GM21825 (cell line): ENCODE data around the gene TMEM134.

Experiments
- ATAC-seq: cut with Tn5 transposase; IDR thresholded peaks from one replicate; pipeline ENCODE4 v1.9.1; 2021; ENCODE audit warnings: mild to moderate bottlenecking, moderate library complexity; ENCODE audit not compliant: unreplicated experiment

TMEM134 gene

DNA sequence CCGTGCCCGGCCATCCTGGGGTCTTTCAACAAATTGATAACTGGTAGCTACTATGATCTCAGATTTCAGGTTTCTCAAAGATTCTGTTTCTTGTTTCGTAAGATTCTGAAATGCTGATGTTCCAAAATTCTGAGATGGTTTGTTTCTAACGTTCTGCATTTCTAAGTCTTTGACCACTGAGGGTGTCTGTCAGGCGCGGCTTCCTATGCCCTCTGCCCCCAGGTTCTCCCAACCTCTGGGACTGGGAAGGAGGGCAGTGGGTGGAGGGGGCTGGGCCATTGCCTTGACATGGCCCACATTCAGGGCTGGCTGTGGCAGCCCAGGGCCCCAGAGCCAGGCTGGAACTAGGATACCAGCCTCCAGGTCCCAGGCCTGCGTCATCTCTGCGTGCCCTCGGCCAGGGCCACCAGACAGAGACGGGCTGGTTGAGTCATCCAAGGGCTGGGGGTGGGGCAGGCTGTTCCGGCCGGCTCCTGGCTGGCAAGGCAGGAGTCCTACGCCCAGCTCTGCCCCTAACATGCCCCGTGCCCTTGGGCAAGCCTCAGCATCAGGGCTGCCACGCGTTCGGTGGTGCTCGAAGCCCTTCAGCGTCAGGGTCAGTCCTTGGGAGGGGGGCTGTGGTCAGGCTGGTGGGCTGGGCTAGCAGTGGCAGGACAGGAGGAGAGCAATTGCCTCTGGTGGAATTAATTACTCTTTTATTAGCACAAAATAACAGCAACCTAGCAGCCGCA is 5.2 kb downstream of the TMEM134 start:
- ATAC-seq, result no peak

- no peak for ATAC-seq
Observed at GRCh38 chr11:67463186-67463585, 5.9 kb downstream of the TMEM134 start.

DNA sequence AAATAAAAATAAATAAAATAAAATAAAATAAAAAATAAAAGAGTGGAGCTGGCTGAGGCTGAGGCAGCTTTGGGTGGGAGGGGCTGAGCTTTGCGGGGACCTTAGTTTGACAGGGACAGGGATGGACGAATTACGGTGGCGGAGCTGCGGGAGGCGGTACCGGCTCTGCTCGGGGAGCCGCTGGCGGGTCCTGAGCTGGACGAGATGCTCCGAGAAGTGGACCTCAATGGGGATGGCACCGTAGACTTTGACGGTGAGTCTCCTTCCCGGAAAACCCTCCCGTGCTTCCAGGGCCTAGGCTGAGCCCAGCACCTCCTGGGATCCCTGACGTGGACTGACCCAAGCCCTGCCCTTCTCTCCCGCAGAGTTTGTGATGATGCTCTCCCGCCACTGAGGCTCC is 10.8 kb downstream of the TMEM134 start:
- no peak for ATAC-seq

DNA sequence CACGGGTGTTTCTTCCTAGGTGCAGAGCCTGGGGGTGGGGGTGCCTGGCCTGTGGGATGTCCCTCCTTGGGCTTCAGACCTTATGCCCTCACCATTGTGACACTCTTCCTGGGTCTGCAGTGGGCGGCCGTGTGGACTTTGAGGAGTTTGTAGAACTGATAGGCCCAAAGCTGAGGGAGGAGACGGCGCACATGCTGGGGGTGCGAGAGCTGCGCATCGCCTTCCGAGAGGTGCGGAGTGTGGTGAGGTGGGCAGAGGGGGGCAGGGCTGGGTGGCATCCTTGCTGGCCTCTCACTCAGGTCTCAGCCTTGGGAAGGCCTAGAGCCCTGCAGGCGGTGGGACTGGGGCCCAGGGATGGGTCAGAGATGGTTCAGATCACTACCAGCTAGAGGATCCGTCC is 11.6 kb downstream of the TMEM134 start:
- ATAC-seq, result no peak

DNA sequence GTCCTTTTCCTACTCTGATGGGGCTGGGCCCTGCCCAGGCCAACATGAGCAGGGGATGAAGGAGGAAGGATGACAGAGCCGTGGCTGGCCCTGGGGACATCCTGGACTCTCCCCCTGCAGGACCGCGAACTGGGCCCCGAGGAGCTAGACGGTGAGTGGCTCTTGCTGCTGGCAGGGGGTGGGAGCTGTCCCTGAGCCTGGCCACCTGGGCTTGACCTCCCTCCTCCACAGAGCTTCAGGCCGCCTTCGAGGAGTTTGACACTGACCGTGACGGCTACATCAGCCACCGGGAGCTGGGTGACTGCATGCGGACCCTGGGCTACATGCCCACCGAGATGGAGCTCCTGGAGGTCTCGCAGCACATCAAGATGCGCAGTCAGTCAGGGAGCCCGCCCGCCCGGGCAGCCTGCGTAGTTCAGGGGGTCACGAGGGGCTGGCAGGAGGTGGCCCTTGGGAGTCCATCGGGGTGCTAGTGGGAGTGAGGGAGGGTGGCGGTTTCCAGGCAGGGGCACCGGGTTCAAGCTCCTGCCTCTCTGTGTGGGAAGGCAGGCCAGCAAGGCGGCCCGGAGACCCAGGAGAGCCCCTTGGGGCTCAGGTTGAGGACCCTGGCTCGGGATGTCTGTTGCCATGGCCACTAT is 12.9 kb downstream of the TMEM134 start:
- ATAC-seq, result no peak

DNA sequence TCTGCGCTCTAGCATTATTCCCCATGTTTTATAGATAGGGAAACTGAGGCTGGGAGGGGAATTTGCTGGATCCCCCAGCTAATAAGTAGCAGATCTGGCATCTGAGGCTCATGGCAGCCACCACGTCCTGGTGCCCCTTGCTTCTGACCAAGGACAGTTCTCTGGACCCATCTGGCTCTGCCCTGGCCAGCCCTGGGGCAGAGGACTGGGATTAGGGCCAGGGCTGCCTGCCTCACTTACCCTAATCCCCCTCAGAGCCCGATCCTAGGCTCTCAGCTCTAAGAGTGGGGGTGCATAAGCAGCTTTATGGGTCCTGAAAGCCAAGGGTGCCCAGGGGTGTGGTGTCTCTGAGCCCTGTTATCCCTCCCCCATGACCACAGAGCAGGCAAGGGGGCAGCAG is 14.0 kb downstream of the TMEM134 start, which contains the start of gene CABP4:
CABP4 (plus strand) TSS at position 301 of the 400 bp plus-strand sequence; CDS start at position 371, 70 bp downstream.
- ATAC-seq, result no peak

- no peak for ATAC-seq
Observed at GRCh38 chr11:67453816-67454732, 15.0 kb downstream of the TMEM134 start.

DNA sequence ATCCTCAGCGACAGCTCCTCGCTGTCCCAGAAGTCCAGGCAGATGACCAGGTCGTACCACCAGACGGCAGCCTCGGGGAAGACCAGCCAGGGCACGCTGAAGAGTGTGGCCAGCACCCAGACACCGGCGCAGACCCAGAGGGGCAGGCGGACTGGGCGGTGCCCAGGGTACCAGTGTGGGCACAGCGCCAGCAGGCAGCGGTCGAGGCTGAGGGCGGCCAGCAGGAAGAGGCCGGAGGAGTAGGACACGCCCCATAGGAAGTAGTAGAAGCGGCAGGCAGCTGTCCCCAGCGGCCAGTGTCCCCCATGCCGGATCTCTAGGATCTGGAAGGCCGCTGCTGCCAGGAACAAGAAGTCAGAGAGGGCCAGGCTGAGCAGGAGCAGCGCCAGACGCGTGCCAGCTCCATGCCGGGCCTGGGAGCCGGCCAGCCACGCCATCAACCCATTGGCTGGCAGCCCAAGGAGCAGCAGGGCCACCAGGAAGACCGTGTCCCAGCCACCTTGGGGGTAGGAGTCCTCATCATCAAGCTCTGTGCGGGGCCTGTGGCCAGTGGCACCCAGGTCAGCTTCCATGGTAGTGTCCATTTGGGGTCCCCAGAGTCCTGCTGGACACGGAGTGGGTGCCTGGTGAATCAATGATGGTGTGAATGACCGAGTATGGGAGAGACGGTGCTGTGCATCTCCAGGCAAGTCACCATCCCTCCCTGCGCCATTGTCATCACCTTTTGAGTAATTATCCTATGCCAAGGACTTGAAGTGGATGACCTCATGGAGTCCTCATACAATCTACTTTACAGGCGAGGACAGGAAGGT is 16.7 kb downstream of the TMEM134 start, which contains the start of gene GPR152:
GPR152 (minus strand) TSS at position 589 of the 812 bp plus-strand sequence; CDS start at position 584, 5 bp downstream.
- ATAC-seq, result no peak

DNA sequence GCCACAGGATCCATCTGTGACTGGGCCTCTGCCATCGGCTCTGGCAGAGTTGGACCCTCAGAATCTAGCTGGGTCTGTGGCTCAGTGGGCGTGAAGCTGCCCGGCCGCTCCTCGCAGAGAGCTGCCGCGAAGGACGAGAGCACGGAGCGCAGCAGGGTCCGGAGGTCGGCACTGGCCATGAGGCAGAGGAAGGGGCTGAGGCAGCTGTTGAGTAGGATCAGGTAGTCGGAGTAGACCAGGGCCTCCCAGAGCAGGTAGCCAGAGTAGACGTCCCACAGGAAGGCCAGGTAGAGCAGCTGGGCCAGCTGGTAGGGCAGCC is 17.4 kb downstream of the TMEM134 start:
- no peak for ATAC-seq

GRCh38 chr11:67450796-67451657 is 18.0 kb downstream of the TMEM134 start:
- ATAC-seq, result no peak

DNA sequence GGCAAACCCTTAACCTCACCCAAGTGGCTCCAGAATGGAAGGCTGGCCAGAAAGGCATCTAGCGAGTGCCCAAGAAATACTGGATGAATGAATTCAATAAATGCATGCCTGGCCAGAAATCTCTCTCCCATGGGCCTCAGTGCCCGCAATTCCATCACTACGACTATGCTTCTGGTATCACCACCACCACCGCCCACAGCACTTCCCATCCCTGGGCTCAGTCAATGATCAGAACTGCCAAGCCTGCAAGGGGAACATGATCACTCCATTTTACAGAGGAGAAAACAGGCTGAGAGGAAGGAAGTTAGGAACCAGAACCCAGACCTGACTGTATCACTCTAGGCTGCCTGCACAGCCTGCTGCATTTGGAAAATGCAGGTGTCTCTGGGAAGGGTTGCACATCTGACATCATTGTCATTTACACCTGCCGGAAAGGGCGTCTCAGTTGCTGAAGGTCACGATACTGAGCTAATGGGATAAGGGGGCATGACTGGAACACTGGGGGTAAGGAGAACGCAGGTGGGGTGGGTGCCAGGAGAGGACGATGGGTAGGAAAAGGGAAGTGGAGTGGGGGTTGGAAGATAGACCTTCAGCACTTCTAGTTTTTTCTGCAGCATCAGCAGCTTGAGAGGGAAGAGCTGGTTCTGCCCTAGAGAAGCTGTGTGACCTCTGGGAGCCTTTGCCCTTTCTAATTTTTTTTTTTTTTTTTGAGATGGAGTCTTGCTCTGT is 19.8 kb downstream of the TMEM134 start:
- ATAC-seq, result no peak

DNA sequence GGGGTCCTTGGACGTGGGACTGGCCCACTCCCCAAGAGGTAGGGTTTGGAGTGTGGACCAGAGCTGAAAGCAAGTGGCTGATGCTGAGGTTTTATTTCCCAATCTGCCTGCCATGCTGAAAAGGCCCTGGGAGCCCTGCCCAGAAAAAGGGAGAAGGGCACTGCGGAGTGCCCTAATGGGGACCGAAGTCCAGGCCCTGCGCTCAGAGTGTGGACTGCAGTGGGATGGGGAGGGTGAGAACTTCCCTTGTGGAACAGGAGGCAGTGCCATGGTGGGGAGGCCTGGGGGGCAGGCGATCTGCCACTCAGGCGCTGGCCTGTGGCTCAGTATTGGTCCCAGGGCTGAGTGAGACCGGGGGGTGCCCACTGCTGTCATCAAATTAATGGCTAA is 20.8 kb downstream of the TMEM134 start:
- ATAC-seq, result no peak

DNA sequence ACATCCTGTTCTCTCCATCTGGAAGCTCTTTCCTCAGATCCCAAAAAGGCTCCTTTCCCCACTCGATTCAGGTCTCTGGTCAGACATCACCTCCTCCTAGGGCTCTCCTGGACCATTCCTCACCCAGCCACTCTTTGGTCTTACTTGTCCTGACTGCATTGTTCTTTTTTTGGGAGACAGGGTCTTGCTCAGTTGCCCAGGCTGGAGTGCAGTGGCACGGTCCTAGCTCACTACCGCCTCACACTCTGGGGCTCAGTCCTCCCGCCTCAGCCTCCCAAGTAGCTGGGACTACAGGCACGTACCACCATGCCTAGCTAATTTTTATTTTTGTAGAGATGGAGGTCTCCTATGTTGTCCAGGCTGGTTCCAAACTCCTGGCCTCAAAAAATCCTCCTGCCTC is 23.5 kb downstream of the TMEM134 start:
- ATAC-seq, result no peak

DNA sequence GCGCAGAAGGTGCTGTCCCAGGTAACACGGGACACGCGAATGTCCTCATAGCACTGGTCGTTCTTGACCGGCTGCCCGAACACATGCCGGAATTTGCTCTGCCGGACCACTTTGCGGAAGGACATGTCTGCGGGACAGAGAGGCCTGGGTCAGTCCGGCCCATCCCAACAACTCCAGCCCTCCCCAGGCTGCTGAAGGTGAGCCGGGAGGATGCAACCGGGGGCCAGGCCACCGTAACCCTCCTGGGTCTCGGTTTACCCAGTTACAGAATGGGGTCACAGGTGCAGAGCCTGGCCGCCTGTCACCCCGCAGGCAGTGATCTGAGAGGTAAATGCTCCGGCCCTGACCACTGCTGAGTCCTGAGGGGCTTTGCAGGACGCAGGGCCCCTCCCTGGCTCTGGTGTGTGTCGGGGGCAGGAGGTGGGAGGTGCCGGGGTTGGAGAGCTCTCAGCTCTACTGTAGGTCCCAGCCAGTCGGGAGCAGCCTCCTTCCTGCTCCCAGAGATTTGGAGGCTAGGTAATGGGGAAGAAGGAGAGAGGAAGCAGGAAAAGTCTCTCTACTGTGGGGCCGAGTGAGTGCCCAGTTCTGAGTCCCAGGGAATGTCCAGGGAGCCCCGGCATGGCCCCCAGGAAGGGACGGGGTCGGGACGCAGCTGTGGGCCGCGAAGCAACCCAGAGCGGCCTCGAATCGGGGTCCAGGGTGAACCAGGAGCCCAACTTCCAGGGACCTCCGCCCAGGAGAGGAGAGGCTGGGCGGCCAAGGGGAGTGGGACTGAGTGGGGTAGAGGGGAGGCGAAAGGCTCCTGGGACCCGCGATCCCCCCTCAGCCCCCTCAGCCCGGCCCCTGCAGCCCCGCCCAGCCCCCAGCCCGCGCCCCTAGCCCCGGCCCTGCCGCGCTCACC is 26.3 kb downstream of the TMEM134 start:
- ATAC-seq, result no peak

DNA sequence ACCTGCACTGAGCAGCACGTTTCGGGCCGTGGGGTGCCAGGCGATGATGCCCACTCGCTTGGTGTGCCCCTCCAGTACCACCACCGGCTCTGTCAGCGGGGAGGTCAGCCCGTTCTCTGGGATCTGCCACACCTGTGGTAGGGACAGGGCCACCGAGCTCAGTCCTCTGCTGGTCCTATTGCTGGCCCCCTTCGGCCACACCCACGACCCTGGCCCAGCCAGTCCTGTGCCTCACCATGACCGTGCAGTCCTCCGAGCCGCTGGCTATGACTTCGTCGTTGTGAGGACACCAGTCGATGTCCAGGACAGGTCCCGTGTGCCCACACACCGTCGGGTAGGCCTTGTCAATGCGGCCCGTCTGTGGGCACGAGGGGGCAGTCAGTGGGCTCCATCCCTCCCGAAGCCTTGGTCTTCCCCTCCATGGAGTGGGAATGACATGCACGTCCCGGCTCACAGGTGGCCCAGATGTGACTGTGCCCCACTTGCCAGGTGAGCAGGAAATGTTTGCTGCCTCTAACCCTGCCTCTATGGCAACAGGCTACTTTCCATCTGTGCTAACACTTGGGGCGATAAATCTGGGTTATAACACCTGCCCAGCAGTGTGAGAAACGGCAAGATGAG is 27.2 kb downstream of the TMEM134 start:
- ATAC-seq, result no peak

GRCh38 chr11:67441098-67441563 is 27.9 kb downstream of the TMEM134 start:
- no peak for ATAC-seq
